GM18909 (cell line): ENCODE measurements around the gene MXD1.
A peak's percentile ranks its signal among the peaks of the same experiment; 100 is the strongest.
"Not testable (repeated sequence)": the region's sequence is repeated elsewhere in the genome, so short reads cannot be mapped to it uniquely, and the experiment has no call there.

Experiments
- ATAC-seq: cut with Tn5 transposase; IDR thresholded peaks from one replicate; pipeline ENCODE4 v1.9.1; 2021; ENCODE audit warnings: mild to moderate bottlenecking; ENCODE audit not compliant: unreplicated experiment, poor library complexity

The MXD1 gene

GRCh38 chr2:69914950-69915945, at the start of gene MXD1:
Gene MXD1, plus strand, starts transcription at chr2:69915109. Its CDS starts 222 bp downstream, at chr2:69915331.
- ATAC-seq = no peak

- ATAC-seq = no peak
These were observed 26.5 kb upstream of the MXD1 start for GRCh38 chr2:69888451-69888850.

- no peak for ATAC-seq
These were observed 25.6 kb upstream of the MXD1 start for GRCh38 chr2:69889302-69889701.

- no peak for ATAC-seq
These were observed 24.0 kb upstream of the MXD1 start for GRCh38 chr2:69890881-69891280.

- not testable (repeated sequence) for ATAC-seq
These were observed 22.0 kb upstream of the MXD1 start for GRCh38 chr2:69892838-69893424.

- ATAC-seq = peak; percentile 76
These were observed 21.0 kb upstream of the MXD1 start, which contains the start of gene SNRNP27 for GRCh38 chr2:69893684-69894551. Gene SNRNP27, plus strand, starts transcription at chr2:69893956. Its CDS starts 29 bp downstream, at chr2:69893985.

- not testable (repeated sequence) for ATAC-seq
These were observed 20.2 kb upstream of the MXD1 start for GRCh38 chr2:69894737-69895136.

GRCh38 chr2:69902213-69902922, 12.5 kb upstream of the MXD1 start:
- no peak for ATAC-seq

GRCh38 chr2:69907216-69907615, 7.7 kb upstream of the MXD1 start:
- ATAC-seq = no peak

- no peak for ATAC-seq
These were observed 2.8 kb upstream of the MXD1 start for GRCh38 chr2:69911985-69912563.

GRCh38 chr2:69914164-69914949, 552 bp upstream of the MXD1 start:
- peak; percentile 88 for ATAC-seq

- no peak for ATAC-seq
These were observed 1.2 kb downstream of the MXD1 start for GRCh38 chr2:69916106-69916505.

GRCh38 chr2:69917852-69918251, 2.9 kb downstream of the MXD1 start:
- no peak for ATAC-seq

- ATAC-seq = no peak
These were observed 3.5 kb downstream of the MXD1 start for GRCh38 chr2:69918401-69918800.

- no peak for ATAC-seq
These were observed 8.2 kb downstream of the MXD1 start for GRCh38 chr2:69923116-69923515.

- ATAC-seq = no peak
These were observed 12.1 kb downstream of the MXD1 start for GRCh38 chr2:69926849-69927515.

GRCh38 chr2:69931832-69932595, 17.1 kb downstream of the MXD1 start:
- ATAC-seq = no peak

- ATAC-seq = no peak
These were observed 17.6 kb downstream of the MXD1 start for GRCh38 chr2:69932596-69932922.
